Lower leg skin (tissue), 4 donors: ENCODE results near the gene SPEG. TPM values are rescaled to one million over a fixed set of nuclear protein-coding genes. Genes with fewer than 3 reads are reported as not detected.
A peak's percentile ranks its signal among the peaks of the same experiment; 100 is the strongest.

ENCODE experiments used
- DNase-seq, 2 donors: peaks; one replicate each; pipeline ENCODE4 v3.0.0-alpha.2; 2019; ENCODE audit warnings: low spot score in 2 of 2
- H3K4me3 ChIP-seq: fragments of 200-600 bp; sonication (generic); 2 replicates; pipeline ENCODE4 v1.5.1; 2017; ENCODE audit warnings: mild to moderate bottlenecking, low read depth; ENCODE audit not compliant: poor library complexity, severe bottlenecking
- CTCF ChIP-seq, 3 donors: fragments of 450-650 bp; IDR thresholded peaks; one replicate each; pipeline ENCODE4 v1.5.1; 2016; ENCODE audit warnings: antibody characterized with exemption in 3 of 3, mild to moderate bottlenecking in 3 of 3, moderate library complexity in 2 of 3
- POLR2A ChIP-seq, 2 donors: fragments of 450-650 bp; IDR thresholded peaks; one replicate each; pipeline ENCODE4 v1.6.1; 2016 to 2017; ENCODE audit warnings: antibody characterized with exemption in 2 of 2, mild to moderate bottlenecking in 1 of 2, moderate library complexity in 1 of 2
- WGBS, 2 donors: methylation state at CpG; one replicate each; pipeline ENCODE4 v1.1.5; 2018; 5-methylcytosine and 5-hydroxymethylcytosine counted together
- intact Hi-C: fragments of 100-400 bp; cut with DNase I; formaldehyde crosslinking; loops from one replicate; pipeline ENCODE4 v1.15.0; 2023; ENCODE audit warnings: low total_unique reads
- total RNA-seq, 4 donors: library from RNA; depleted of rRNA; stranded (reverse); fragments of >200 nt; gene quantifications; one replicate each; pipeline ENCODE4 v1.1.0, GENCODE V29; 2016

Gene SPEG
- total RNA-seq, 4 donors from 2014 or later: 3.3 to 11.4 (median 5.3) TPM

- no peak overlapping the region for H3K4me3 ChIP-seq
- TF ChIP-seq CTCF (IDR thresholded peaks at IDR 0.05) (no peak), POLR2A (IDR thresholded peaks at IDR 0.05) (no peak)
- peak in 1 of 2 donors; percentile 93 for DNase-seq
- WGBS, 2 donors: 40 to 42% methylated on average over 14 of the region's 14 CpGs
- intact Hi-C loops: no loop called here
These were observed 41.3 kb downstream of the SPEG start for GRCh38 chr2:219475697-219476651.

GRCh38 chr2:219476652-219477151 lies 42.1 kb downstream of the SPEG start:
- no peak for TF ChIP-seq CTCF (IDR thresholded peaks at IDR 0.05)
- TF ChIP-seq POLR2A (IDR thresholded peaks at IDR 0.05): no peak
- 24 to 27% methylated on average over 13 to 16 of the region's 16 CpGs for WGBS, 2 donors
- intact Hi-C loops: no loop called here
- no peak overlapping the region for H3K4me3 ChIP-seq
- DNase-seq: no peak

GRCh38 chr2:219477179-219477578 lies 42.5 kb downstream of the SPEG start:
- intact Hi-C loops: no loop called here
- 88 to 90% methylated on average over 13 of the region's 13 CpGs for WGBS, 2 donors
- no peak for DNase-seq
- TF ChIP-seq POLR2A (IDR thresholded peaks at IDR 0.05): no peak
- TF ChIP-seq CTCF (IDR thresholded peaks at IDR 0.05): no peak
- no peak overlapping the region for H3K4me3 ChIP-seq

GRCh38 chr2:219477815-219478214 lies 43.2 kb downstream of the SPEG start:
- TF ChIP-seq CTCF (IDR thresholded peaks at IDR 0.05): no peak
- no peak for TF ChIP-seq POLR2A (IDR thresholded peaks at IDR 0.05)
- no peak overlapping the region for H3K4me3 ChIP-seq
- no peak for DNase-seq
- intact Hi-C loops: no loop called here
- WGBS, 2 donors: 91% methylated on average over 13 to 15 of the region's 15 CpGs

- intact Hi-C loops: no loop called here
- no peak for DNase-seq
- TF ChIP-seq POLR2A (IDR thresholded peaks at IDR 0.05) (no peak), CTCF (IDR thresholded peaks at IDR 0.05) (no peak)
- no peak overlapping the region for H3K4me3 ChIP-seq
- WGBS, 2 donors: 76 to 86% methylated on average over 8 of the region's 8 CpGs
These were observed 44.3 kb downstream of the SPEG start for GRCh38 chr2:219478916-219479315.
